ENCODE data around the gene LRP5. TPM values are rescaled to one million over a fixed set of nuclear protein-coding genes. Genes with fewer than 3 reads are reported as not detected.
"Not testable (repeated sequence)": the region's sequence is repeated elsewhere in the genome, so short reads cannot be mapped to it uniquely, and the experiment has no call there.

LRP5 gene
- total and polyA plus RNA-seq, 4 experiments from 2014 or later = 0.61 to 1.9 (median 1.4) TPM; not detected in 1

GRCh38 chr11:68469642-68470041 is 157.3 kb downstream of the LRP5 start:
- Histone ChIP-seq H3K9me3 (ENCODE audit: control insufficient read depth in 1 of 2, low read length in 2 of 2) (no peaks in the 10 kb centered on the region), H3K27ac (ENCODE audit: low read depth, low read length) (no peak overlapping the region), H3K36me3 (ENCODE audit: insufficient read depth, low read length) (no peaks in the 10 kb centered on the region), H3K4me1 (ENCODE audit: insufficient read depth, low read length) (peaks cover 93% of the 10 kb centered on the region), H3K27me3 (ENCODE audit: insufficient read depth, low read length) (no peaks in the 10 kb centered on the region), H3K4me3 (ENCODE audit: low read length in 2 of 2) (no peak overlapping the region)
- H3K27ac Mint-ChIP-seq = peak overlapping the region; percentile 43 to 91 (median 55)
- H3K9me3 Mint-ChIP-seq = no peaks in the 10 kb centered on the region
- H3K4me3 Mint-ChIP-seq = peak overlapping the region in 7 of 8 donors; percentile 41 to 88 (median 68)
- peaks cover 23 to 25% of the 10 kb centered on the region in 2 donors for H3K36me3 Mint-ChIP-seq
- ChIA-PET POLR2A (ENCODE audit: partially characterized antibody) (no interaction called here), CTCF (ENCODE audit: partially characterized antibody) (interaction anchor here (1.7 kb wide), 1 partner anchor 9 kb away, joined by 4 read pairs; the partner anchor contains the start of gene PPP6R3)
- DNase-seq = no peak
- peaks cover 71 to 95% (median 84%) of the 10 kb centered on the region in 4 donors for H3K4me1 Mint-ChIP-seq
- intact Hi-C loops (cut with micrococcal nuclease) = loop anchor here (10.0 kb wide), 1 partner anchor 375 kb away; the partner anchor contains the start of gene CPT1A
- no peaks in the 10 kb centered on the region for H3K27me3 Mint-ChIP-seq

DNA sequence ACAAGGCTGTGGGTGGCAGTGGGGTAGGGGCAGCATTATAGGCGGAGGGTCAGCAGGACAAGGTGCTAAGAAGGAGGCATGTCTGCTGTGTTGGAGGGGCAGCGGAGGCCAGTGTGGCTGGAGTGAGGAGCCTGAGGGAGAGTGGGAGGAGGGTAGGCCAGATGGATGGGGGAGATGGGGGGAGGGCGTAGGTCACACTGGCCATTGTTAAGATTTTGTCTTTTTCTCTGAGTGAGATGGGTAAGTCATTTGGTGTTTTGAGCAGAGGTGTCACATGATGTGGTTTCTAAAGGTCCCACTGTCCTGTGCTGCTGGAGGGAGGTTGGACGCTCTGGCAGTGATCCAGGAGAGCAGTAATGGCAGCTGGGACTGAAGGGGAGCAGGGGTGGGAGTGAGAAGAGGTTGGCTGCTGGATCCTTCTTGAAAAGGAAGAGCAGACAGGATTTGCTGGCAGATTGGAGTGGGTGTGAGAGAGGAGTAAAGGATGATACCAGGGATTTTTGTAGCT is 158.0 kb downstream of the LRP5 start:
- ChIA-PET POLR2A (ENCODE audit: partially characterized antibody) (no interaction called here), CTCF (ENCODE audit: partially characterized antibody) (no interaction called here)
- intact Hi-C loops (cut with micrococcal nuclease) = no loop called here
- H3K36me3 ChIP-seq (ENCODE audit: insufficient read depth, low read length) = no peaks in the 10 kb centered on the region
- Mint-ChIP-seq H3K9me3 (no peaks in the 10 kb centered on the region), H3K36me3 (peaks cover 23 to 25% of the 10 kb centered on the region in 2 donors), H3K27me3 (no peaks in the 10 kb centered on the region), H3K27ac (peak overlapping the region; percentile 47 to 91 (median 72)), H3K4me3 (peak overlapping the region; percentile 34 to 88 (median 70)), H3K4me1 (peaks cover 69 to 94% (median 79%) of the 10 kb centered on the region in 4 donors)
- H3K27me3 ChIP-seq (ENCODE audit: insufficient read depth, low read length) = no peaks in the 10 kb centered on the region
- no peaks in the 10 kb centered on the region for H3K9me3 ChIP-seq (ENCODE audit: control insufficient read depth in 1 of 2, low read length in 2 of 2)
- peaks cover 86% of the 10 kb centered on the region for H3K4me1 ChIP-seq (ENCODE audit: insufficient read depth, low read length)
- no peak overlapping the region for H3K4me3 ChIP-seq (ENCODE audit: low read length in 2 of 2)
- DNase-seq = no peak
- no peak overlapping the region for H3K27ac ChIP-seq (ENCODE audit: low read depth, low read length)

- peak overlapping the region; percentile 47 to 92 (median 85) for H3K27ac Mint-ChIP-seq
- Histone ChIP-seq H3K27ac (ENCODE audit: low read depth, low read length) (peak overlapping the region; percentile 33), H3K4me3 (ENCODE audit: low read length in 2 of 2) (peak overlapping the region; percentile 0 to 11), H3K36me3 (ENCODE audit: insufficient read depth, low read length) (no peaks in the 10 kb centered on the region), H3K27me3 (ENCODE audit: insufficient read depth, low read length) (no peaks in the 10 kb centered on the region), H3K4me1 (ENCODE audit: insufficient read depth, low read length) (peaks cover 77% of the 10 kb centered on the region), H3K9me3 (ENCODE audit: control insufficient read depth in 1 of 2, low read length in 2 of 2) (no peaks in the 10 kb centered on the region)
- H3K4me1 Mint-ChIP-seq = peaks cover 60 to 90% (median 70%) of the 10 kb centered on the region in 4 donors
- no peaks in the 10 kb centered on the region for H3K27me3 Mint-ChIP-seq
- CTCF ChIA-PET (ENCODE audit: partially characterized antibody) = no interaction called here
- peak overlapping the region; percentile 56 to 88 (median 73) for H3K4me3 Mint-ChIP-seq
- POLR2A ChIA-PET (ENCODE audit: partially characterized antibody) = no interaction called here
- DNase-seq = peak; percentile 32 to 70 (median 47)
- intact Hi-C loops (cut with micrococcal nuclease) = loop anchor here (2.0 kb wide), 1 partner anchor 15 kb away; no protein-coding TSS in a partner anchor
- H3K36me3 Mint-ChIP-seq = peaks cover 23 to 25% of the 10 kb centered on the region in 2 donors
- H3K9me3 Mint-ChIP-seq = no peaks in the 10 kb centered on the region
Measured at GRCh38 chr11:68471360-68472340, 159.3 kb downstream of the LRP5 start.

- H3K27me3 ChIP-seq (ENCODE audit: insufficient read depth, low read length) = no peaks in the 10 kb centered on the region
- H3K27ac ChIP-seq (ENCODE audit: low read depth, low read length) = no peak overlapping the region
- intact Hi-C loops (cut with micrococcal nuclease) = loop anchor here (2.0 kb wide), 1 partner anchor 14 kb away; no protein-coding TSS in a partner anchor
- H3K27me3 Mint-ChIP-seq = no peaks in the 10 kb centered on the region
- no peak overlapping the region for H3K4me3 ChIP-seq (ENCODE audit: low read length in 2 of 2)
- H3K4me1 ChIP-seq (ENCODE audit: insufficient read depth, low read length) = peaks cover 70% of the 10 kb centered on the region
- DNase-seq = no peak
- CTCF ChIA-PET (ENCODE audit: partially characterized antibody) = no interaction called here
- no peaks in the 10 kb centered on the region for H3K36me3 ChIP-seq (ENCODE audit: insufficient read depth, low read length)
- peak overlapping the region in 7 of 8 donors; percentile 2 to 88 (median 73) for H3K4me3 Mint-ChIP-seq
- H3K9me3 ChIP-seq (ENCODE audit: control insufficient read depth in 1 of 2, low read length in 2 of 2) = no peaks in the 10 kb centered on the region
- peaks cover 26 to 28% of the 10 kb centered on the region in 2 donors for H3K36me3 Mint-ChIP-seq
- no peaks in the 10 kb centered on the region for H3K9me3 Mint-ChIP-seq
- H3K4me1 Mint-ChIP-seq = peaks cover 59 to 90% (median 71%) of the 10 kb centered on the region in 4 donors
- POLR2A ChIA-PET (ENCODE audit: partially characterized antibody) = interaction anchor here (1.5 kb wide), 1 partner anchor 13 kb away, joined by 9 read pairs; the partner anchor contains the start of gene PPP6R3
- H3K27ac Mint-ChIP-seq = peak overlapping the region in 6 of 7 donors; percentile 44 to 92 (median 55)
Measured at GRCh38 chr11:68472778-68473177, 160.4 kb downstream of the LRP5 start.

GRCh38 chr11:68473693-68474092 is 161.3 kb downstream of the LRP5 start:
- Histone ChIP-seq H3K4me1 (ENCODE audit: insufficient read depth, low read length) (peaks cover 61% of the 10 kb centered on the region), H3K9me3 (ENCODE audit: control insufficient read depth in 1 of 2, low read length in 2 of 2) (no peaks in the 10 kb centered on the region), H3K36me3 (ENCODE audit: insufficient read depth, low read length) (no peaks in the 10 kb centered on the region), H3K4me3 (ENCODE audit: low read length in 2 of 2) (no peak overlapping the region), H3K27ac (ENCODE audit: low read depth, low read length) (no peak overlapping the region), H3K27me3 (ENCODE audit: insufficient read depth, low read length) (no peaks in the 10 kb centered on the region)
- Mint-ChIP-seq H3K27me3 (no peaks in the 10 kb centered on the region), H3K4me1 (peaks cover 53 to 87% (median 68%) of the 10 kb centered on the region in 4 donors), H3K9me3 (no peaks in the 10 kb centered on the region), H3K4me3 (peak overlapping the region in 6 of 8 donors; percentile 6 to 73 (median 58)), H3K36me3 (peaks cover 22 to 26% of the 10 kb centered on the region in 2 donors), H3K27ac (peak overlapping the region in 4 of 7 donors; percentile 9 to 80 (median 42))
- CTCF ChIA-PET (ENCODE audit: partially characterized antibody) = no interaction called here
- intact Hi-C loops (cut with micrococcal nuclease) = loop anchor here (2.0 kb wide), 1 partner anchor 13 kb away; no protein-coding TSS in a partner anchor
- POLR2A ChIA-PET (ENCODE audit: partially characterized antibody) = interaction anchor here (1.5 kb wide), 1 partner anchor 14 kb away, joined by 9 read pairs; the partner anchor contains the start of gene PPP6R3
- DNase-seq = no peak

DNA sequence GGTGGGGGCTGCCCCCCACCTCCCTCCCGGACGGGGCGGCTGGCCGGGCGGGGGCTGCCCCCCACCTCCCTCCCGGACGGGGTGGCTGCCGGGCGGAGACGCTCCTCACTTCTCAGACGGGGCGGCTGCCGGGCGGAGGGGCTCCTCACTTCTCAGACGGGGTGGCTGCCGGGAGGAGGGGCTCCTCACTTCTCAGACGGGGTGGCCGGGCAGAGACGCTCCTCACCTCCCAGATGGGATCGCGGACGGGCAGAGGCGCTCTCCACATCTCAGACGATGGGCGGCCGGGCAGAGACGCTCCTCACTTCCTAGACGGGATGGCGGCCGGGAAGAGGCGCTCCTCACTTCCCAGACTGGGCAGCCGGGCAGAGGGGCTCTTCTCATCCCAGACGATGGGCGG is 163.2 kb downstream of the LRP5 start:
- POLR2A ChIA-PET (ENCODE audit: partially characterized antibody) = not testable (repeated sequence)

GRCh38 chr11:68479390-68479789 is 167.0 kb downstream of the LRP5 start:
- Mint-ChIP-seq H3K4me3 (peak overlapping the region in 5 of 8 donors; percentile 15 to 61 (median 43)), H3K27me3 (no peaks in the 10 kb centered on the region), H3K9me3 (no peaks in the 10 kb centered on the region), H3K27ac (peak overlapping the region in 3 of 7 donors; percentile 8 to 42 (median 9)), H3K4me1 (peaks cover 44 to 85% (median 64%) of the 10 kb centered on the region in 4 donors), H3K36me3 (peaks cover 12 to 21% of the 10 kb centered on the region in 2 donors)
- POLR2A ChIA-PET (ENCODE audit: partially characterized antibody) = no interaction called here
- Histone ChIP-seq H3K4me1 (ENCODE audit: insufficient read depth, low read length) (peaks cover 54% of the 10 kb centered on the region), H3K9me3 (ENCODE audit: control insufficient read depth in 1 of 2, low read length in 2 of 2) (no peaks in the 10 kb centered on the region), H3K4me3 (ENCODE audit: low read length in 2 of 2) (no peak overlapping the region), H3K36me3 (ENCODE audit: insufficient read depth, low read length) (no peaks in the 10 kb centered on the region), H3K27ac (ENCODE audit: low read depth, low read length) (no peak overlapping the region), H3K27me3 (ENCODE audit: insufficient read depth, low read length) (no peaks in the 10 kb centered on the region)
- no peak for DNase-seq
- CTCF ChIA-PET (ENCODE audit: partially characterized antibody) = no interaction called here
- intact Hi-C loops (cut with micrococcal nuclease) = no loop called here

More for the DNA sequence above, 163.2 kb downstream of the LRP5 start:
- H3K4me3 Mint-ChIP-seq; H3K27me3 ChIP-seq (ENCODE audit: insufficient read depth, low read length); H3K27ac ChIP-seq (ENCODE audit: low read depth, low read length); H3K4me3 ChIP-seq (ENCODE audit: low read length in 2 of 2); H3K9me3 Mint-ChIP-seq; H3K36me3 ChIP-seq (ENCODE audit: insufficient read depth, low read length); H3K27me3 Mint-ChIP-seq; DNase-seq; intact Hi-C loops (cut with micrococcal nuclease); H3K27ac Mint-ChIP-seq; H3K9me3 ChIP-seq (ENCODE audit: control insufficient read depth in 1 of 2, low read length in 2 of 2); CTCF ChIA-PET (ENCODE audit: partially characterized antibody): not testable (repeated sequence)
- peaks cover 48 to 85% (median 66%) of the 10 kb centered on the region in 4 donors for H3K4me1 Mint-ChIP-seq
- peaks cover 60% of the 10 kb centered on the region for H3K4me1 ChIP-seq (ENCODE audit: insufficient read depth, low read length)
- H3K36me3 Mint-ChIP-seq = peaks cover 27 to 28% of the 10 kb centered on the region in 2 donors

Measured in CD4-positive, alpha-beta memory T cell (primary cell).